GM13976 (cell line): ENCODE measurements around the gene GAB3.
A peak's percentile ranks its signal among the peaks of the same experiment; 100 is the strongest.

ENCODE experiments used
- DNase-seq: peaks from one replicate; pipeline ENCODE4 v3.0.0; 2012; ENCODE audit warnings: low spot score
- CTCF ChIP-seq: IDR thresholded peaks from 2 replicates; pipeline ENCODE4 v1.5.1; 2012; ENCODE audit warnings: borderline replicate concordance, mild to moderate bottlenecking; ENCODE audit not compliant: insufficient read depth; ENCODE audit errors: extremely low read depth, missing control alignments, control extremely low read depth
- in situ Hi-C: fragments of 300-500 bp; cut with MboI; formaldehyde crosslinking; loops from one replicate; pipeline ENCODE4 v1.12.0; 2022; ENCODE audit warnings: low sequenced_read_pairs, mixed read lengths, inconsistent platforms; ENCODE audit not compliant: unreplicated experiment

GAB3 gene

GRCh38 chrX:154775419-154776349 lies 24.8 kb upstream of the GAB3 start:
- in situ Hi-C loops = no loop called here
- DNase-seq = no peak
- no peak for TF ChIP-seq CTCF

GRCh38 chrX:154774622-154775021 lies 23.7 kb upstream of the GAB3 start:
- TF ChIP-seq CTCF = no peak
- in situ Hi-C loops = no loop called here
- DNase-seq = no peak

GRCh38 chrX:154762537-154763296 lies 11.8 kb upstream of the GAB3 start, which contains the start of gene DKC1:
DKC1 (plus strand) TSS chrX:154762864; CDS start chrX:154762966, 102 bp downstream.
- DNase-seq = peak; percentile 93
- in situ Hi-C loops = no loop called here

GRCh38 chrX:154761977-154762536 lies 11.2 kb upstream of the GAB3 start:
- no peak for TF ChIP-seq CTCF
- no peak for DNase-seq
- in situ Hi-C loops = no loop called here

More at GRCh38 chrX:154762537-154763296, 11.8 kb upstream of the GAB3 start, which contains the start of gene DKC1:
- no peak for TF ChIP-seq CTCF

- in situ Hi-C loops = no loop called here
- TF ChIP-seq CTCF = no peak
- no peak for DNase-seq
These were observed 7.8 kb upstream of the GAB3 start for GRCh38 chrX:154758696-154759095.

- TF ChIP-seq CTCF = no peak
- in situ Hi-C loops = no loop called here
These were observed 893 bp upstream of the GAB3 start for GRCh38 chrX:154751669-154752271.

More at GRCh38 chrX:154751669-154752271, 893 bp upstream of the GAB3 start:
- no peak for DNase-seq
